Measurements from ENCODE around the gene THOC5.

THOC5 gene

DNA sequence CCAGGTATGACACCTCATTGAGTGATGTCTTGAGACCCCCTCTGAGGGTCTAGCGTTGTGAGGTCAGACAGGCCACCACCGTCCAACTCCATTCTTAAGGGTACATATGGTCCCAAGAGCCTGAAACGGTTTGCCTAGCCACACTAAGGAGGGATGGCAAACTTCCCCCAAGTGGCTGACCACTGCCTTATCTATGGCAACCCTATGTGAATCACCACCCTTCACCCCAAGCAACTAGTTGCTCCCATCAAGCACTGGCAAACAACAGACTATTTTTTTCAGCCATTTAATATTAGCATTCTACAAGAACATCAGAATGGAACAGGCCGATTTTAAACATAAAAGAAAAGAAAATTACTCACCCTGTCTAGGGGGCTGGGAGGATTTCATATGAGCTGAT is 22.8 kb downstream of the THOC5 start:
- ATAC-seq = no peak
- TF ChIP-seq, protein P1, sequence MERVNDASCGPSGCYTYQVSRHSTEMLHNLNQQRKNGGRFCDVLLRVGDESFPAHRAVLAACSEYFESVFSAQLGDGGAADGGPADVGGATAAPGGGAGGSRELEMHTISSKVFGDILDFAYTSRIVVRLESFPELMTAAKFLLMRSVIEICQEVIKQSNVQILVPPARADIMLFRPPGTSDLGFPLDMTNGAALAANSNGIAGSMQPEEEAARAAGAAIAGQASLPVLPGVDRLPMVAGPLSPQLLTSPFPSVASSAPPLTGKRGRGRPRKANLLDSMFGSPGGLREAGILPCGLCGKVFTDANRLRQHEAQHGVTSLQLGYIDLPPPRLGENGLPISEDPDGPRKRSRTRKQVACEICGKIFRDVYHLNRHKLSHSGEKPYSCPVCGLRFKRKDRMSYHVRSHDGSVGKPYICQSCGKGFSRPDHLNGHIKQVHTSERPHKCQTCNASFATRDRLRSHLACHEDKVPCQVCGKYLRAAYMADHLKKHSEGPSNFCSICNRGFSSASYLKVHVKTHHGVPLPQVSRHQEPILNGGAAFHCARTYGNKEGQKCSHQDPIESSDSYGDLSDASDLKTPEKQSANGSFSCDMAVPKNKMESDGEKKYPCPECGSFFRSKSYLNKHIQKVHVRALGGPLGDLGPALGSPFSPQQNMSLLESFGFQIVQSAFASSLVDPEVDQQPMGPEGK (CRISPR knock-in tag; IDR thresholded peaks at IDR 0.05; ENCODE audit: borderline replicate concordance) = no peak
- no peak for TF ChIP-seq ZFP30 (CRISPR knock-in tag; IDR thresholded peaks at IDR 0.05)
- no peak for TF ChIP-seq ZNF8 (CRISPR knock-in tag; IDR thresholded peaks at IDR 0.05)
- no peak for TF ChIP-seq GLIS3 (CRISPR knock-in tag; IDR thresholded peaks at IDR 0.05)

DNA sequence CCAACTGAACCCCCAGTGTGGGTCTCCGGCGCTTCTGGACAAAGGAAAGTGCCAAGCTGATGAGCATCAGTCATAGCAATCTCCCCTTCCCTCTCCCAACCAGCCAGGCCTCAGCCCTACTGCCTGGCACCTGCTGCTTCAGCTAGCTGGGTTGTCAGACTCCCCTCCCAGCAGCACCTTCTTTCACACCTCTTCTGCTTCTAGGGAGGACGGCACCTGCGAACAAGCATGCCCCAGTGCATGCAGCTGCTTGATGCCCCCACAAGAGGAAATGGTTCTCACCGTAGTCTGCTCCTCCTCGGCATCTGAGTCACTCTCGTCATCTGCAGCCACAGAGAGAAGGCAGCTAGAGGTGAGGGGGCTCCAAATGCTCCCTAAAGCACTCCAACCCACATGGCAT is 25.4 kb downstream of the THOC5 start:
- TF ChIP-seq TCF4 (CRISPR knock-in tag; IDR thresholded peaks at IDR 0.05; ENCODE audit: borderline replicate concordance) (no peak), TOX (CRISPR knock-in tag; IDR thresholded peaks at IDR 0.05; ENCODE audit: borderline replicate concordance) (no peak), PPARA (CRISPR knock-in tag; IDR thresholded peaks at IDR 0.05; ENCODE audit: borderline replicate concordance) (no peak), SNAI2 (CRISPR knock-in tag; IDR thresholded peaks at IDR 0.05) (no peak), ESRRG (CRISPR knock-in tag; IDR thresholded peaks at IDR 0.05) (no peak), BACH2 (CRISPR knock-in tag; IDR thresholded peaks at IDR 0.05; ENCODE audit: borderline replicate concordance) (no peak), GLIS3 (CRISPR knock-in tag; IDR thresholded peaks at IDR 0.05) (no peak), ZFP30 (CRISPR knock-in tag; IDR thresholded peaks at IDR 0.05) (no peak), CSDC2 (CRISPR knock-in tag; IDR thresholded peaks at IDR 0.05) (no peak), ZC3H10 (CRISPR knock-in tag; IDR thresholded peaks at IDR 0.05) (no peak), RARB (CRISPR knock-in tag; IDR thresholded peaks at IDR 0.05) (no peak), ZNF70 (CRISPR knock-in tag; IDR thresholded peaks at IDR 0.05) (no peak), ZNF8 (CRISPR knock-in tag; IDR thresholded peaks at IDR 0.05) (no peak), OSR1 (CRISPR knock-in tag; IDR thresholded peaks at IDR 0.05) (no peak), ZNF565 (CRISPR knock-in tag; conservative IDR thresholded peaks at IDR 0.05; ENCODE audit: low read depth) (no peak), ZFP3 (CRISPR knock-in tag; IDR thresholded peaks at IDR 0.05) (no peak)
- TF ChIP-seq, protein P2, sequence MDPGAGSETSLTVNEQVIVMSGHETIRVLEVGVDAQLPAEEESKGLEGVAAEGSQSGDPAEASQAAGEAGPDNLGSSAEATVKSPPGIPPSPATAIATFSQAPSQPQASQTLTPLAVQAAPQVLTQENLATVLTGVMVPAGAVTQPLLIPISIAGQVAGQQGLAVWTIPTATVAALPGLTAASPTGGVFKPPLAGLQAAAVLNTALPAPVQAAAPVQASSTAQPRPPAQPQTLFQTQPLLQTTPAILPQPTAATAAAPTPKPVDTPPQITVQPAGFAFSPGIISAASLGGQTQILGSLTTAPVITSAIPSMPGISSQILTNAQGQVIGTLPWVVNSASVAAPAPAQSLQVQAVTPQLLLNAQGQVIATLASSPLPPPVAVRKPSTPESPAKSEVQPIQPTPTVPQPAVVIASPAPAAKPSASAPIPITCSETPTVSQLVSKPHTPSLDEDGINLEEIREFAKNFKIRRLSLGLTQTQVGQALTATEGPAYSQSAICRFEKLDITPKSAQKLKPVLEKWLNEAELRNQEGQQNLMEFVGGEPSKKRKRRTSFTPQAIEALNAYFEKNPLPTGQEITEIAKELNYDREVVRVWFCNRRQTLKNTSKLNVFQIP (CRISPR knock-in tag; IDR thresholded peaks at IDR 0.05; ENCODE audit: borderline replicate concordance, low read depth) = no peak
- TF ChIP-seq, protein P3, sequence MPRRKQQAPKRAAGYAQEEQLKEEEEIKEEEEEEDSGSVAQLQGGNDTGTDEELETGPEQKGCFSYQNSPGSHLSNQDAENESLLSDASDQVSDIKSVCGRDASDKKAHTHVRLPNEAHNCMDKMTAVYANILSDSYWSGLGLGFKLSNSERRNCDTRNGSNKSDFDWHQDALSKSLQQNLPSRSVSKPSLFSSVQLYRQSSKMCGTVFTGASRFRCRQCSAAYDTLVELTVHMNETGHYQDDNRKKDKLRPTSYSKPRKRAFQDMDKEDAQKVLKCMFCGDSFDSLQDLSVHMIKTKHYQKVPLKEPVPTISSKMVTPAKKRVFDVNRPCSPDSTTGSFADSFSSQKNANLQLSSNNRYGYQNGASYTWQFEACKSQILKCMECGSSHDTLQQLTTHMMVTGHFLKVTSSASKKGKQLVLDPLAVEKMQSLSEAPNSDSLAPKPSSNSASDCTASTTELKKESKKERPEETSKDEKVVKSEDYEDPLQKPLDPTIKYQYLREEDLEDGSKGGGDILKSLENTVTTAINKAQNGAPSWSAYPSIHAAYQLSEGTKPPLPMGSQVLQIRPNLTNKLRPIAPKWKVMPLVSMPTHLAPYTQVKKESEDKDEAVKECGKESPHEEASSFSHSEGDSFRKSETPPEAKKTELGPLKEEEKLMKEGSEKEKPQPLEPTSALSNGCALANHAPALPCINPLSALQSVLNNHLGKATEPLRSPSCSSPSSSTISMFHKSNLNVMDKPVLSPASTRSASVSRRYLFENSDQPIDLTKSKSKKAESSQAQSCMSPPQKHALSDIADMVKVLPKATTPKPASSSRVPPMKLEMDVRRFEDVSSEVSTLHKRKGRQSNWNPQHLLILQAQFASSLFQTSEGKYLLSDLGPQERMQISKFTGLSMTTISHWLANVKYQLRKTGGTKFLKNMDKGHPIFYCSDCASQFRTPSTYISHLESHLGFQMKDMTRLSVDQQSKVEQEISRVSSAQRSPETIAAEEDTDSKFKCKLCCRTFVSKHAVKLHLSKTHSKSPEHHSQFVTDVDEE (CRISPR knock-in tag; IDR thresholded peaks at IDR 0.05) = no peak
- TF ChIP-seq, protein P4, sequence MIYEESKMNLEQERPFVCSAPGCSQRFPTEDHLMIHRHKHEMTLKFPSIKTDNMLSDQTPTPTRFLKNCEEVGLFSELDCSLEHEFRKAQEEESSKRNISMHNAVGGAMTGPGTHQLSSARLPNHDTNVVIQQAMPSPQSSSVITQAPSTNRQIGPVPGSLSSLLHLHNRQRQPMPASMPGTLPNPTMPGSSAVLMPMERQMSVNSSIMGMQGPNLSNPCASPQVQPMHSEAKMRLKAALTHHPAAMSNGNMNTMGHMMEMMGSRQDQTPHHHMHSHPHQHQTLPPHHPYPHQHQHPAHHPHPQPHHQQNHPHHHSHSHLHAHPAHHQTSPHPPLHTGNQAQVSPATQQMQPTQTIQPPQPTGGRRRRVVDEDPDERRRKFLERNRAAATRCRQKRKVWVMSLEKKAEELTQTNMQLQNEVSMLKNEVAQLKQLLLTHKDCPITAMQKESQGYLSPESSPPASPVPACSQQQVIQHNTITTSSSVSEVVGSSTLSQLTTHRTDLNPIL (CRISPR knock-in tag; IDR thresholded peaks at IDR 0.05; ENCODE audit: low read depth) = no peak
- TF ChIP-seq, protein P1 (CRISPR knock-in tag; IDR thresholded peaks at IDR 0.05; ENCODE audit: borderline replicate concordance) = no peak
- ATAC-seq = no peak

DNA sequence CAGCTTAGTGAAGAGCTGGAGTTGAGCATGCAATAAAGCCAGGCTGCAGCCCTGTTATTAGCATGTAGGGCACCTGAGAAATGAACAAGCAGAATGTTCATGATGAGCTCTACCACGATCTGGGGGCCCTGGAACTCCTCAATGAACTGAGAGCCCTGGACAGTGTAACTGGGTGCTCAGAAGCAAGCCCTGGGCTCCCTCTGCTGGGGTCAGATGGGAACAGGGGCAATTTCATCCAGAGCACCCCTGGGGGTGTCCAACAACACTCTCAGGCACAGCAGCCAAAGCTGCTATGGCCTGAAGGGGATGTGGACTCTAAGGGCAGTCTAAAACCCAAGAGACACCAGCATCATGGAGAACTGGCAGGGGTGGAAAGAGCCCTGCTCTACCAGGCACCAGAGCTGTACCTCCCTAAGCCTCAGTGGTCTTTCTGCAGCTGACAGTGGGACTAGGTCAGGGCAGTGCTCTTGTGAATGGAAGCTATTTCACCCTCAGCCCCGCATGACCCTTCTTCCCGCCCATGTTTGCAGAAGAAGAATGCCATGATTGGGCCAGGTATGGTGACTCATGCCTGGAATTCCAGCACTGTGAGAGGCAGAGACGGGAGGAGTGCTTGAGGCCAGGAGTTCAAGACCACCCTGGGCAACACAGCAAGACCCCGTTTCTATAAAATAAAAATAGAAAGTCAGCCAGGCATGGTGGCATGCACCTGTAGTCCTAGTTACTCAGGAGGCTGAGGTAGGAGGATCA is 28.9 kb downstream of the THOC5 start:
- peak; percentile 67 for ATAC-seq
- TF ChIP-seq ARNTL (CRISPR knock-in tag; IDR thresholded peaks at IDR 0.05; ENCODE audit: borderline replicate concordance, low read depth) (no peak), CSDC2 (CRISPR knock-in tag; IDR thresholded peaks at IDR 0.05) (no peak), ZNF70 (CRISPR knock-in tag; IDR thresholded peaks at IDR 0.05) (no peak)
- TF ChIP-seq, protein P4 (CRISPR knock-in tag; IDR thresholded peaks at IDR 0.05; ENCODE audit: low read depth) = no peak
